Lung (tissue), 12 donors: Measurements from ENCODE around the gene MTM1. TPM values are rescaled to one million over a fixed set of nuclear protein-coding genes. Genes with fewer than 3 reads are reported as not detected.

ENCODE experiments used
- ATAC-seq: fragments of 200-7000 bp; cut with Tn5 transposase; one replicate; pipeline ENCODE4 v1.9.1; 2020; ENCODE audit warnings: moderate number of reproducible peaks; ENCODE audit not compliant: insufficient read depth, low FRiP score
- DNase-seq, 3 donors: peaks; one replicate each; pipeline ENCODE4 v3.0.0-alpha.2; 2013 to 2017
- H3K27ac ChIP-seq, 2 donors: one replicate each; pipeline ENCODE4 v1.5.1; 2013; ENCODE audit warnings: mild to moderate bottlenecking in 2 of 2, moderate library complexity in 2 of 2, control low read depth in 1 of 2, inconsistent platforms in 1 of 2, low read depth in 1 of 2, low read length in 1 of 2
- H3K27me3 ChIP-seq, 3 donors: one replicate each; pipeline ENCODE4 v1.5.1; 2013; ENCODE audit warnings: low read length in 2 of 3; ENCODE audit not compliant: control insufficient read depth in 3 of 3, insufficient read depth in 3 of 3
- H3K36me3 ChIP-seq, 4 donors: one replicate each; pipeline ENCODE4 v1.5.1; 2013; ENCODE audit warnings: low read length in 4 of 4, mild to moderate bottlenecking in 1 of 4, moderate library complexity in 1 of 4; ENCODE audit not compliant: control insufficient read depth in 4 of 4, insufficient read depth in 4 of 4
- H3K4me1 ChIP-seq, 5 donors: one replicate each; pipeline ENCODE4 v1.5.1; 2013; ENCODE audit warnings: low read length in 5 of 5, mild to moderate bottlenecking in 2 of 5, moderate library complexity in 1 of 5; ENCODE audit not compliant: control insufficient read depth in 5 of 5, insufficient read depth in 5 of 5
- H3K4me3 ChIP-seq: one replicate; pipeline ENCODE4 v1.5.1; 2013; ENCODE audit warnings: mild to moderate bottlenecking, control low read depth, moderate library complexity
- H3K9ac ChIP-seq, 2 donors: one replicate each; pipeline ENCODE4 v1.5.1; 2013; ENCODE audit warnings: low read length in 2 of 2, control low read depth in 1 of 2; ENCODE audit not compliant: insufficient read depth in 1 of 2
- H3K9me3 ChIP-seq, 4 donors: one replicate each; pipeline ENCODE4 v1.5.1; 2013; ENCODE audit warnings: low read length in 3 of 4, mild to moderate bottlenecking in 1 of 4, moderate library complexity in 1 of 4; ENCODE audit not compliant: control insufficient read depth in 4 of 4, insufficient read depth in 3 of 4
- CTCF ChIP-seq: IDR thresholded peaks from 2 replicates; pipeline ENCODE4 v1.5.1; 2012; ENCODE audit warnings: mild to moderate bottlenecking; ENCODE audit errors: control extremely low read depth, extremely low read depth
- WGBS, 2 donors: extraction: QIAGEN DNeasy Blood & Tissue Kit; methylation state at CpG; one replicate each; pipeline ENCODE4 v1.1.7; 2013; 5-methylcytosine and 5-hydroxymethylcytosine counted together
- polyA plus RNA-seq, 2 donors: library from polyadenylated mRNA; stranded (reverse); fragments of 200-250 nt; gene quantifications; one replicate each; pipeline ENCODE4 v1.2.1, GENCODE V29; 2013
- total RNA-seq, 2 donors: library from RNA; depleted of rRNA in 1 of 2; stranded (reverse); fragments of >200 nt in 1 of 2; gene quantifications; one replicate each; pipeline ENCODE4 v1.2.1, GENCODE V29; 2014 to 2021
- donor health status: control.
- donor health status: control.
- donor health status: Bipolar disorder and iron deficiency.
- donor health status: healthy.
- donor health status: DM: yes; HTN: yes; CAD: no.

The MTM1 gene
- total and polyA plus RNA-seq, 4 donors: 4.6 to 31.2 (median 14.5) TPM

- Histone ChIP-seq H3K4me3 (no peak overlapping the region), H3K9me3 (no peaks in the 10 kb centered on the region), H3K4me1 (peaks cover 0 to 6% (median 0%) of the 10 kb centered on the region in 5 donors), H3K27ac (no peak overlapping the region), H3K27me3 (peaks cover 0 to 5% (median 0%) of the 10 kb centered on the region in 3 donors), H3K36me3 (peaks cover 0 to 3% (median 0%) of the 10 kb centered on the region in 4 donors), H3K9ac (no peak overlapping the region)
- TF ChIP-seq CTCF: no peak
- 78 to 96% methylated on average over 7 of the region's 7 CpGs for WGBS, 2 donors
- no peak for ATAC-seq
- DNase-seq: no peak
Measured at GRCh38 chrX:150697641-150698040, 129.2 kb downstream of the MTM1 start.

- no peak for ATAC-seq
- no peak for TF ChIP-seq CTCF
- H3K4me3 ChIP-seq: no peak overlapping the region
- WGBS, 2 donors: 53 to 82% methylated on average over 2 of the region's 2 CpGs
- no peak overlapping the region for H3K27ac ChIP-seq
- H3K36me3 ChIP-seq: peaks cover 0 to 3% (median 0%) of the 10 kb centered on the region in 4 donors
- DNase-seq: no peak
- H3K27me3 ChIP-seq: peaks cover 0 to 9% (median 3%) of the 10 kb centered on the region in 3 donors
- no peaks in the 10 kb centered on the region for H3K9me3 ChIP-seq
- peaks cover 0 to 6% (median 2%) of the 10 kb centered on the region in 5 donors for H3K4me1 ChIP-seq
- H3K9ac ChIP-seq: no peak overlapping the region
Measured at GRCh38 chrX:150698981-150699380, 130.6 kb downstream of the MTM1 start.

GRCh38 chrX:150700107-150700506 is 131.7 kb downstream of the MTM1 start:
- peaks cover 0 to 9% (median 3%) of the 10 kb centered on the region in 3 donors for H3K27me3 ChIP-seq
- no peaks in the 10 kb centered on the region for H3K9me3 ChIP-seq
- no peak for ATAC-seq
- H3K9ac ChIP-seq: no peak overlapping the region
- TF ChIP-seq CTCF: no peak
- H3K36me3 ChIP-seq: peaks cover 0 to 3% (median 0%) of the 10 kb centered on the region in 4 donors
- peaks cover 0 to 6% (median 0%) of the 10 kb centered on the region in 5 donors for H3K4me1 ChIP-seq
- H3K4me3 ChIP-seq: no peak overlapping the region
- no peak for DNase-seq
- no peak overlapping the region for H3K27ac ChIP-seq

- 83 to 91% methylated on average over 1 of the region's 1 CpG for WGBS, 2 donors
- DNase-seq (peak in 2 of 3 donors; percentile 55 to 80), ATAC-seq (no peak)
- Histone ChIP-seq H3K36me3 (peaks cover 0 to 3% (median 0%) of the 10 kb centered on the region in 4 donors), H3K27me3 (peaks cover 0 to 9% (median 3%) of the 10 kb centered on the region in 3 donors), H3K4me3 (no peak overlapping the region), H3K4me1 (peaks cover 0 to 6% (median 0%) of the 10 kb centered on the region in 5 donors), H3K9ac (no peak overlapping the region), H3K27ac (no peak overlapping the region), H3K9me3 (no peaks in the 10 kb centered on the region)
- no peak for TF ChIP-seq CTCF
Measured at GRCh38 chrX:150701377-150701776, 133.0 kb downstream of the MTM1 start.
